Hematopoietic multipotent progenitor cell treated with erythropoietin and hydrocortisone succinate and interleukin-3 and kit ligand, for 8 days (in vitro differentiated cells): ENCODE data around the gene MYO5A.
"Not testable (repeated sequence)": the region's sequence is repeated elsewhere in the genome, so short reads cannot be mapped to it uniquely, and the experiment has no call there.

Source experiments
- DNase-seq: peaks from one replicate; pipeline ENCODE4 v3.0.0-alpha.2; 2015

The MYO5A gene

DNA sequence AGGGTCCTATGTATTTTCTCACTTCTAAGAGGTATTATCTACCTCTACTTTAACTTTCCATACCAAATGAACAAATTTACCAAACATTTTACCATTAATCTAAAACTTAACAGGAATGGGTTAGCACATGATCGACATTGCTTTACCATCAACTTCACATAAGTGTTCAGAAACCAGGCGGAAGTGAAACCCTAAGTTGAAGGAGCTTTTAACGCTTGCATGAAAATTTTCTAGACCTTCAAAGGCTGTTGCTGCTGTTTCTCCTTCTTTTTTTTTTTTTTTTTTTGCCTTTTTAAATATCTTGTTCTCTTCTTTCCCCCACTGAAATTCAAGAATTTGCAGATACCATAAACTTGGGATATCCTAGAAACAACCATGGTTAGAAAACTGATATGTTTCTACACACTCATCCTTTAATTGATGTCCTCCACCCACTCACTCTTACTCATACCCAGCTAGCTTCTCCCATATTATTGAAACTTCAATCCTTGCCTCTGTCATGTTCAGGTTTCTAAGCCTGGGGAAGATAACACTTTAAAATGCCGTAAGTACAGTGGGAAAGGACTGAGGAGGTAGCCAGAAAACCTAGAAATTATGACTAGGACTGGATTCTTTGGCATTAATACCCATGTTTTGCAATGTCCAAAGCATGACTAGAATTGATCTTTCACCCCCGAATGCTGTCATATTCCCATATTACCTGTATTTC lies 24.7 kb downstream of the MYO5A start:
- no peak for DNase-seq

DNA sequence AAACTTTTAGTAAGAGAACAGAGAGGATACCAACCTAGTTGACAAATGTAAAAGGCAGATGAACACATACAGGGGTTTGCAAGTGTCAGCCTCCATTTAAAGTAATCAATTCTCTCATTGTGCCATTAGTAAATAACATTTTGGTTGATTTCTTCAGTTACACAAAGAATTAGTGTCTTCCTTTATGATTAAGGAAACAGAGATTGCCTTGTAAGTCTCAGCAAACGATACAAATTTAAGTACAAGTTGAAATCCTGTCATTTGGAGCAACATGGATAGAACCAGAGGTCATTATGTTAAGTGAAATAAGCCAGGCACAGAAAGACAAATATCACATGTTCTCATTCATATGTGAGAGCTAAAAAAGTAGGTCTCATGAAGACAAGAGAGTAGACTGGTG lies 26.1 kb downstream of the MYO5A start:
- DNase-seq: no peak

- DNase-seq: no peak
These were observed 29.2 kb downstream of the MYO5A start for GRCh38 chr15:52499506-52499905.

GRCh38 chr15:52498706-52499105 lies 30.0 kb downstream of the MYO5A start:
- DNase-seq: no peak

GRCh38 chr15:52496776-52497470 lies 31.8 kb downstream of the MYO5A start:
- no peak for DNase-seq

- no peak for DNase-seq
These were observed 32.5 kb downstream of the MYO5A start for GRCh38 chr15:52496175-52496574.

GRCh38 chr15:52495125-52495524 lies 33.6 kb downstream of the MYO5A start:
- no peak for DNase-seq

GRCh38 chr15:52493968-52494367 lies 34.7 kb downstream of the MYO5A start:
- DNase-seq: no peak

DNA sequence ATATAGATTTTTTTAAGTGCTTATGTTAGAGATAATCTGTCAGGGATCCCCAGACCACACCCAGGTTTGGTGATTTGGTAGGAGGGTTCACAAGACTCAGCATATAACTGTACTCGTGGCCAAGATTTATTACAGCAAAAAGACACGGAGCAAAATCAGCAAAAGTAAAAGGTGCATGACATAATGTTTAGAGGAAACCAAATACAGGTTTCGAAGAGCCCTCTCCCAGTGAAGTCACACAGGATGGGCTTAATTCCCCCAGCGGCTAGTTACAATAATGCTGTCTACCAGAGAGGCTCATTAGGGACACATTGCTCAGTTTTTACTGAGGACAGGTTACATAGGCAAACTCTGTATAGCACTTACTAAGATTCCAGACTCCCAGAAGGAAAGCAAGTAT lies 36.5 kb downstream of the MYO5A start:
- no peak for DNase-seq

DNA sequence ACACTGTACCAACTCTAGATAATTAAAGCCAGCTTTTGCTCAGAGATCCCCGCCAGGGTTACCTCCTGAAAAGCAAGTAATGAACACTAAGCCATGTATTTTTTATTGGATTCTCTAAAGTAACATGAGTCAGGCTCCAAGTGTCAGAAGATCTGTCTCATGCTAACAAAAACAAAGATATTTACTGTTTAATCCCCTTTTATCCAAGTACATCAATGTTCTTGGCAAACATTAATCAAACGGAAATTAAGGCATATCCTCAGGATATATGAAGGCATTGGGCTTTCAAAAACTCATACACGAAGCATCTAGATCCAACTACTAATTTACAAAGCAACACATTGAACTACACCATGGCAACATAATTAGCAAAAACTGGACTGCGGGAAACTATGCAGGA lies 37.2 kb downstream of the MYO5A start:
- DNase-seq: no peak

DNA sequence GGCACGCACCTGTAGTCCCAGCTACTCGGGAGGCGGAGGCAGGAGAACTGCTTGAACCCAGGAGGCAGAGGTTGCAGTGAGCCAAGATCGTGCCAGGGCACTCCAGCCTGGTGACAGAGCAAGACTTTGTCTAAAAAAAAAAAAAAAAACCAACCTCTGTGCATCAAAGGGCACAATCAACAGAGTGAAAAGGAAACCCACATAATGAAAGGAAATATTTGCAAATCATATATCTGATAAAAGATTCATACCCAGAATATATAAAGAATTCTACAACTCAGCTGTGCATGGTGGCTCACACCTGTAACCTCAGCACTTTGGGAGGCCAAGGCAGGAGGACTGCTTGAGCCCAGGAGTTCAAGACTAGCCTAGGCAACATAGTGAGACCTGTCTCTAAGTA lies 39.2 kb downstream of the MYO5A start:
- DNase-seq: not testable (repeated sequence)

- DNase-seq: no peak
These were observed 39.9 kb downstream of the MYO5A start for GRCh38 chr15:52488830-52489229.

- DNase-seq: no peak
These were observed 42.4 kb downstream of the MYO5A start for GRCh38 chr15:52486003-52486996.

- DNase-seq: no peak
These were observed 43.4 kb downstream of the MYO5A start for GRCh38 chr15:52485290-52485689.

DNA sequence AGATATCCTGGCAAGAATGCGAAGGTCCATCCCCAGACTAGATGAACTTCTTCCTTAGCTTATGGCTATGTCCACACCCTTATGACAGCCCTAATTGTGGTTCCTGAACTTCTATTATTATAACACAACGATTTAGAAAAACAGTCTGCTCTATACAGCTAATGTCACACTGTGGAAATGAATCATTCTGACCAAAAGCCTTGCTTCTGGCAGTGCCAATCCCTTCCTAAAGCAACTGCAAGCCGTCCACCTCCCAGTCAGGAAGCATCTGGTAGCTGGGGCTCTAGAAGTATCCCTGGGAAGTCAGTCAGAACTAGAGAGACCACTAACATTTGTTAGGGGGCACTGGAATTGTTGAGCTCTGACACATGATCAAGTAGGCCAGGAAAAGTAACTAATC lies 45.0 kb downstream of the MYO5A start:
- DNase-seq: no peak

DNA sequence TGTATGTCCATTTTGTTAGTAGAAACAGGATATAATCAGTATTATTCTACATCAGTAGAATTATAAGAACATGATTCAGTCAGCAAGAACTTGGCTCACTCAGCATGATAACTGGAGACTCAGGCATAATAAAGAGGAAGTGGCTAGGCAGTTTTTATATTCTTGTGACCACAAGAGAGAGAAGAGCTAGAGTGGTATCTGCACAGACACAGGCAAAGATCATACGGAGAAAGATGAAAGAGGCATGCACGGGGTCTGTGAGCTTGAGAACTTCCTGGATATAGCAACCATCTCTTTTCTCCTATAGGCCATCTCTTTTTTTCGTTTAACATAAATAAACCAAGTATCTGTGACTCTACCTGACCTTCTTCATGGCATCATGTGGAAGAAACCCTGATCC lies 46.8 kb downstream of the MYO5A start:
- DNase-seq: peak; percentile 78

- no peak for DNase-seq
These were observed 47.7 kb downstream of the MYO5A start for GRCh38 chr15:52480990-52481389.

DNA sequence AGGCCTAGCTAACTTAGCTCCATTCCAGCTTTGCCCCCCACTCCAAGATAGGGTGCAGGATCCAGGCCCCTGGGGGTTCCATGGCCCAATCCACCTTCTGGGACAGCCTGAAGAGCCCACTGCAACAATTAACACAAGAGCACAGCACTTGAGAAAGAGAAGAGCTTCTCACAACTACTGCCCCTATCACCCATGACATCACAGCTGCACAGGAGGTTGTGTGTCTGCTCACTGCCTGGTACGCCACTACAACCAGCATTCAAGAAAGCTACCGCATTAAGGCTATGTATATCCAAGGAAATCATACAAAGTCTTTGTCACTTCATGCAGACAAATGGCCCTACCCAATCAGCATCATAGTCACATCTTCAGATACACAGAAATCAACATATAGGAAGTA lies 62.0 kb downstream of the MYO5A start:
- DNase-seq: no peak

GRCh38 chr15:52466134-52466701 lies 62.5 kb downstream of the MYO5A start:
- DNase-seq: no peak

DNA sequence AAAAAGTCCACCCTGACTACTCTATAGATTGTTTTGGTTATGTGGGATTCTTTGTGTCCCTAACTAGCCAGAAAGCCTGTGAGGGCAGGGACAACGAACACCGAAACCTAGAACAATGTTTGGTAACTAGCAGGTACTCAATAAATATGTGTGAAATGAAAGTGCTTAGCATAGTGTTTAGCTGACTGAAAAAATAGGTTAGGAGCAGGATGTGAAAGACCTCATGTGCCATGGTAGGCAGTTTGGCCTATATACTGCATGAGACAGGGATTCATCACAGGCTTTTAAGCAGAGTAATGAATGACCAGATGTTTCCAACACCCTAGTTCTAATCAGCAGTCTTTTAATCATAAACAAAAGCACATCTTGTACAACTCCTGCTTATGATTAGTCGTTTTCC lies 64.2 kb downstream of the MYO5A start:
- no peak for DNase-seq

GRCh38 chr15:52464040-52464439 lies 64.6 kb downstream of the MYO5A start:
- no peak for DNase-seq

DNA sequence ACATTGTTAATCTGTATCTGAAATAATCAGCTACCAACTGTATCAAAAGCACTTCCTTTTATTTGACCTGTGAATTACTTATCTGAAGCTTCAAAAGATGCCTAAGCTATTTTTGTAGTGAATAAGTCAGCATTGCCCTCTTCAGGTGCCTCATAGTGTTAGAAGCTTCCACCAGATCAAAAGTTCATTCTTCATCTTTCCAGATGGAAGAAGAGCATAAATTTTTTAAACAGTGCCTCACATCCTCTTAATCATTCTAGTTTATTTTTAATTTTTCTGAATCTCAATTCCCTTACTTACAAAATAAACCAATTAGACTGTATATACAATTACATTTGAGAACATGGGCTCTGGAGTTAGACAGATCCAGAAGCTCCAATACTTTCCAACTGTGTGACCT lies 65.0 kb downstream of the MYO5A start:
- DNase-seq: no peak

DNA sequence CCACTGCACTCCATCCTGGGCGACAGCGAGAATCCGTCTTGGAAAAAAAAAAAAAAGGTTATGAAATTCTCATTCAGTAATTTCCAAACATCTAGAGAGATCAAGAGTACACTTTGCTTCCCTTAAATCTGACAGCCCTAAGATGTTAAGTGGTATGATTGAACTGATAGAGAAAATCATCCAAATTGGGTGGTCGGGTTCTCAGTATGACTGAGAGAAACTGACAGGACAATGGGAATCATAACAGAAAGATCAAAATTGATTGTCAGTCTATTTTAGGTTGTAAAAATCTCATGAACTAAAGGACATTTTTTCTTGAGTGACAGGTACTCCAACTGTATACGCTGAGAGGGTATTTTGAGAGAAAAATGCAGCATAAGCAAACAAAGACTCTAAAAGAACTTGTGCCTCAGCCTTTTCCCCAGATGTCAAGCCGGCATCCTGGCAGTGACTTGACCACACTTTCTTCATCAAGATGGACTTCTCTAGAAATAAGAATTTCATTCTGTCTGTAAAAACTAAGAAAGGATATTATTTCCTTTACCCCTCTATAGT lies 65.8 kb downstream of the MYO5A start:
- DNase-seq: no peak
